IMR-90 (cell line): Measurements from ENCODE around the gene SPATA2. TPM values are rescaled to one million over a fixed set of nuclear protein-coding genes. Genes with fewer than 3 reads are reported as not detected.

Experiments
- ATAC-seq: fragments of 200-7000 bp; cut with Tn5 transposase; 2 replicates; pipeline ENCODE4 v1.9.1; 2020; ENCODE audit warnings: low read depth, mild to moderate bottlenecking, moderate library complexity
- BruUV-seq: library from RNA; stranded (reverse); fragments of 400-500 nt; replicated peaks from 2 replicates; lab custom pipeline; 2021; lab: Mats Ljungman, UMichigan
- CTCF ChIA-PET: fragments of 300-600 bp; formaldehyde crosslinking; extraction: SDS; loops from one replicate; lab custom pipeline; 2021; ENCODE audit warnings: antibody characterized with exemption; lab: Yijun Ruan, JAX
- POLR2A ChIA-PET: fragments of 300-600 bp; sonication (Branson Sonifier 250); formaldehyde crosslinking; loops from one replicate; lab custom pipeline; 2022; ENCODE audit warnings: antibody characterized with exemption; ENCODE audit not compliant: unreplicated experiment; lab: Charles Lee
- DNase-seq: peaks from one replicate; pipeline ENCODE4 v3.0.0; 2013
- H2AFZ ChIP-seq: replicated peaks from 2 replicates; pipeline ENCODE3; 2013; ENCODE audit warnings: low read length, mild to moderate bottlenecking; ENCODE audit not compliant: poor library complexity
- H2AK5ac ChIP-seq: 2 replicates; pipeline ENCODE4 v1.6.1; 2013; ENCODE audit warnings: low read depth, low read length, inconsistent platforms
- H2AK9ac ChIP-seq: replicated peaks from 2 replicates; pipeline ENCODE3; 2013; ENCODE audit warnings: mild to moderate bottlenecking, low read depth, low read length, moderate library complexity; ENCODE audit not compliant: poor library complexity
- H2BK120ac ChIP-seq: 2 replicates; pipeline ENCODE4 v1.6.1; 2013; ENCODE audit warnings: low read depth, low read length, inconsistent platforms
- H2BK15ac ChIP-seq: 3 replicates; pipeline ENCODE4 v1.6.1; 2013; ENCODE audit warnings: low read depth, low read length, inconsistent platforms
- H2BK20ac ChIP-seq: 2 replicates; pipeline ENCODE4 v1.6.1; 2013; ENCODE audit warnings: low read depth, mild to moderate bottlenecking, inconsistent platforms, low read length, moderate library complexity
- H2BK5ac ChIP-seq: 2 replicates; pipeline ENCODE4 v1.6.1; 2013; ENCODE audit warnings: mild to moderate bottlenecking, low read depth, low read length, inconsistent platforms; ENCODE audit not compliant: poor library complexity, severe bottlenecking
- H3K14ac ChIP-seq: replicated peaks from 2 replicates; pipeline ENCODE4 v1.6.1; 2013; ENCODE audit warnings: low read depth, low read length, inconsistent platforms
- H3K18ac ChIP-seq: 2 replicates; pipeline ENCODE4 v1.6.1; 2013; ENCODE audit warnings: low read depth, low read length, control low read depth
- H3K23ac ChIP-seq: 2 replicates; pipeline ENCODE4 v1.6.1; 2013; ENCODE audit warnings: low read depth, low read length, inconsistent platforms
- H3K27ac ChIP-seq: 2 replicates; pipeline ENCODE4 v1.5.1; 2013; ENCODE audit warnings: mild to moderate bottlenecking, control low read depth, low read length; ENCODE audit not compliant: insufficient read depth
- H3K27me3 ChIP-seq: 2 replicates; pipeline ENCODE4 v1.6.1; 2013; ENCODE audit warnings: low read length; ENCODE audit not compliant: control insufficient read depth, insufficient read depth
- H3K36me3 ChIP-seq: 2 replicates; pipeline ENCODE4 v1.6.1; 2013; ENCODE audit warnings: low read length, mixed read lengths; ENCODE audit not compliant: control insufficient read depth, insufficient read depth
- H3K4ac ChIP-seq: 2 replicates; pipeline ENCODE4 v1.6.1; 2013; ENCODE audit warnings: low read depth, low read length, inconsistent platforms
- H3K4me1 ChIP-seq: 2 replicates; pipeline ENCODE4 v1.6.1; 2013; ENCODE audit warnings: low read length, mixed read lengths; ENCODE audit not compliant: control insufficient read depth, insufficient read depth
- H3K4me2 ChIP-seq: 2 replicates; pipeline ENCODE4 v1.6.1; 2013; ENCODE audit warnings: low read depth, mild to moderate bottlenecking, control low read depth, low read length, moderate library complexity
- H3K4me3 ChIP-seq: 2 replicates; pipeline ENCODE4 v1.5.1; 2013; ENCODE audit warnings: low read depth, mild to moderate bottlenecking, control low read depth, low read length, moderate library complexity; ENCODE audit not compliant: insufficient read depth
- H3K56ac ChIP-seq: 2 replicates; pipeline ENCODE4 v1.6.1; 2013; ENCODE audit warnings: low read length, inconsistent platforms; ENCODE audit not compliant: insufficient read depth; ENCODE audit errors: extremely low read depth
- H3K79me1 ChIP-seq, 2 experiments: 2 replicates each; pipeline ENCODE4 v1.6.1; 2013; ENCODE audit warnings: low read length in 2 of 2, inconsistent platforms in 1 of 2, low read depth in 1 of 2
- H3K9ac ChIP-seq: 2 replicates; pipeline ENCODE4 v1.6.1; 2013; ENCODE audit warnings: low read depth, low read length, control low read depth
- H3K9me1 ChIP-seq: 2 replicates; pipeline ENCODE4 v1.6.1; 2013; ENCODE audit warnings: low read length, inconsistent platforms; ENCODE audit not compliant: insufficient read depth
- H3K9me3 ChIP-seq: 2 replicates; pipeline ENCODE4 v1.6.1; 2013; ENCODE audit warnings: low read length; ENCODE audit not compliant: control insufficient read depth, insufficient read depth
- H4K20me1 ChIP-seq: 2 replicates; pipeline ENCODE4 v1.6.1; 2013; ENCODE audit warnings: low read length, inconsistent platforms; ENCODE audit not compliant: insufficient read depth
- H4K5ac ChIP-seq: 2 replicates; pipeline ENCODE4 v1.6.1; 2013; ENCODE audit warnings: mild to moderate bottlenecking, low read depth, low read length, control low read depth
- H4K8ac ChIP-seq, 2 experiments: 2 replicates each; pipeline ENCODE4 v1.6.1; 2013; ENCODE audit warnings: low read depth in 2 of 2, low read length in 2 of 2, control low read depth in 1 of 2, inconsistent platforms in 1 of 2
- H4K91ac ChIP-seq: 2 replicates; pipeline ENCODE4 v1.6.1; 2013; ENCODE audit warnings: low read depth, low read length, inconsistent platforms; ENCODE audit not compliant: insufficient read depth
- BHLHE40 ChIP-seq: fragments of 150-350 bp; IDR thresholded peaks from 2 replicates; pipeline ENCODE4 v1.6.1; 2016; ENCODE audit warnings: mild to moderate bottlenecking, low read depth, low read length
- CEBPB ChIP-seq: IDR thresholded peaks from 2 replicates; pipeline ENCODE4 v1.6.1; 2012; ENCODE audit warnings: low read depth, low read length, improper control_type of control experiment
- CHD1 ChIP-seq: IDR thresholded peaks from 2 replicates; pipeline ENCODE4 v1.6.1; 2012; ENCODE audit warnings: low read depth, low read length, improper control_type of control experiment
- CTCF ChIP-seq: conservative IDR thresholded peaks from 2 replicates; pipeline ENCODE4 v1.5.1; 2012; ENCODE audit warnings: mild to moderate bottlenecking, low read depth, low read length, improper control_type of control experiment
- FOS ChIP-seq: fragments of 150-350 bp; IDR thresholded peaks from 2 replicates; pipeline ENCODE4 v1.6.1; 2016; ENCODE audit warnings: low read depth, low read length
- MAFK ChIP-seq: IDR thresholded peaks from 2 replicates; pipeline ENCODE4 v1.6.1; 2012; ENCODE audit warnings: low read depth, low read length, improper control_type of control experiment
- MAZ ChIP-seq: IDR thresholded peaks from 2 replicates; pipeline ENCODE4 v1.6.1; 2012; ENCODE audit warnings: low read depth, mild to moderate bottlenecking, low read length, improper control_type of control experiment, moderate library complexity, borderline replicate concordance
- MXI1 ChIP-seq: IDR thresholded peaks from 2 replicates; pipeline ENCODE4 v1.6.1; 2012; ENCODE audit warnings: low read depth, mild to moderate bottlenecking, low read length, moderate library complexity, borderline replicate concordance
- NFE2L2 ChIP-seq: fragments of 150-350 bp; IDR thresholded peaks from 2 replicates; pipeline ENCODE4 v1.6.1; 2016; ENCODE audit warnings: low read depth, mild to moderate bottlenecking, low read length
- POLR2A ChIP-seq: IDR thresholded peaks from 2 replicates; pipeline ENCODE4 v1.6.1; 2012; ENCODE audit warnings: mild to moderate bottlenecking, low read depth, low read length
- RAD21 ChIP-seq: IDR thresholded peaks from 2 replicates; pipeline ENCODE4 v1.6.1; 2012; ENCODE audit warnings: low read length, improper control_type of control experiment
- RCOR1 ChIP-seq: IDR thresholded peaks from 2 replicates; pipeline ENCODE4 v1.6.1; 2012; ENCODE audit warnings: mild to moderate bottlenecking, low read length, improper control_type of control experiment; ENCODE audit not compliant: insufficient replicate concordance
- RFX5 ChIP-seq: IDR thresholded peaks from 2 replicates; pipeline ENCODE4 v1.8.0; 2012; ENCODE audit warnings: low read depth, mild to moderate bottlenecking, low read length, moderate library complexity
- SMC3 ChIP-seq: fragments of 150-350 bp; IDR thresholded peaks from 2 replicates; pipeline ENCODE4 v1.6.1; 2016; ENCODE audit warnings: low read depth, mild to moderate bottlenecking, antibody characterized with exemption, low read length, moderate library complexity
- USF2 ChIP-seq: fragments of 150-350 bp; IDR thresholded peaks from 2 replicates; pipeline ENCODE4 v1.6.1; 2017; ENCODE audit warnings: mild to moderate bottlenecking, antibody characterized with exemption, low read length, low read depth
- WGBS, 2 experiments: methylation state at CpG; one replicate each; pipeline versions ENCODE4 v1.1.5 to v1.1.7; 2013; ENCODE audit warnings: missing lambda C conversion rate in 2 of 2; ENCODE audit not compliant: insufficient read length in 1 of 2; ENCODE audit errors: extremely low coverage in 2 of 2; 5-methylcytosine and 5-hydroxymethylcytosine counted together
- dilution Hi-C: fragments of 300-500 bp; cut with HindIII; formaldehyde crosslinking; loops from one replicate; pipeline ENCODE4 v1.14.3; 2018; ENCODE audit warnings: low sequenced_read_pairs; ENCODE audit not compliant: unreplicated experiment
- in situ Hi-C: fragments of 300-500 bp; cut with MboI; formaldehyde crosslinking; loops from 3 replicates; pipeline ENCODE4 v1.14.3; 2019; ENCODE audit warnings: low sequenced_read_pairs, inconsistent platforms, mixed read lengths
- intact Hi-C: fragments of 100-400 bp; cut with micrococcal nuclease; formaldehyde crosslinking; loops from 2 replicates; pipeline ENCODE4 v1.10.0; 2022
- polyA plus RNA-seq, 3 experiments: library from polyadenylated mRNA; depleted of rRNA; stranded (reverse); fragments of >200 nt; gene quantifications; 2 replicates each; pipeline ENCODE4 v1.2.3, GENCODE V29; 2012; ENCODE audit warnings: low replicate concordance in 1 of 3
- total RNA-seq: library from RNA; depleted of rRNA; stranded (reverse); fragments of >200 nt; gene quantifications from 2 replicates; pipeline ENCODE4 v1.2.3, GENCODE V29; 2012
- TF ChIP-seq, protein P1 (sequence below): fragments of 150-350 bp; IDR thresholded peaks from 2 replicates; pipeline ENCODE4 v1.6.1; 2016; ENCODE audit warnings: low read depth, mild to moderate bottlenecking, low read length, moderate library complexity, borderline replicate concordance

SPATA2 gene
- total and polyA plus RNA-seq, 2 of the 4 experiments (the other 2 are of a cell fraction): 1.3 to 4.5 TPM

GRCh38 chr20:49889935-49890333, 25.4 kb downstream of the SPATA2 start:
- H2AK5ac ChIP-seq: no peak overlapping the region
- H3K27ac ChIP-seq: no peak overlapping the region
- no peak overlapping the region for H3K9ac ChIP-seq
- H3K9me3 ChIP-seq: no peaks in the 10 kb centered on the region
- TF ChIP-seq BHLHE40 (no peak), MAFK (no peak), CTCF (no peak), USF2 (no peak), RFX5 (no peak), CHD1 (no peak), SMC3 (no peak), FOS (no peak), MAZ (no peak), CEBPB (no peak), RCOR1 (no peak), MXI1 (no peak), POLR2A (no peak), RAD21 (no peak), NFE2L2 (no peak)
- TF ChIP-seq, protein P1, sequence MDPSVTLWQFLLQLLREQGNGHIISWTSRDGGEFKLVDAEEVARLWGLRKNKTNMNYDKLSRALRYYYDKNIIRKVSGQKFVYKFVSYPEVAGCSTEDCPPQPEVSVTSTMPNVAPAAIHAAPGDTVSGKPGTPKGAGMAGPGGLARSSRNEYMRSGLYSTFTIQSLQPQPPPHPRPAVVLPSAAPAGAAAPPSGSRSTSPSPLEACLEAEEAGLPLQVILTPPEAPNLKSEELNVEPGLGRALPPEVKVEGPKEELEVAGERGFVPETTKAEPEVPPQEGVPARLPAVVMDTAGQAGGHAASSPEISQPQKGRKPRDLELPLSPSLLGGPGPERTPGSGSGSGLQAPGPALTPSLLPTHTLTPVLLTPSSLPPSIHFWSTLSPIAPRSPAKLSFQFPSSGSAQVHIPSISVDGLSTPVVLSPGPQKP: no peak
- H2BK20ac ChIP-seq: no peak overlapping the region
- H2BK15ac ChIP-seq: no peak overlapping the region
- H3K4me1 ChIP-seq: peaks cover 29% of the 10 kb centered on the region
- no peak overlapping the region for H4K91ac ChIP-seq
- no peak overlapping the region for H3K14ac ChIP-seq
- H3K36me3 ChIP-seq: peaks cover 10% of the 10 kb centered on the region; the same call in 1 of the 2 replicates
- H2AFZ ChIP-seq: no peak overlapping the region
- intact Hi-C loops (no loop called here), in situ Hi-C loops (no loop called here), dilution Hi-C loops (no loop called here)
- H4K8ac ChIP-seq: no peak overlapping the region
- H4K5ac ChIP-seq: no peak overlapping the region
- DNase-seq (no peak), ATAC-seq (no peak)
- no peaks in the 10 kb centered on the region; a peak in 1 of 4 replicates for H3K79me1 ChIP-seq
- no peaks in the 10 kb centered on the region for H3K9me1 ChIP-seq
- H2BK120ac ChIP-seq: no peak overlapping the region
- H3K4ac ChIP-seq: no peak overlapping the region
- H2AK9ac ChIP-seq: no peak overlapping the region
- H3K4me2 ChIP-seq: no peak overlapping the region
- H3K56ac ChIP-seq: no peak overlapping the region
- H3K27me3 ChIP-seq: no peaks in the 10 kb centered on the region
- ChIA-PET POLR2A (no interaction called here), CTCF (interaction anchor here (0.6 kb wide), 1 partner anchor 286 kb away, joined by 4 read pairs; no protein-coding TSS in a partner anchor)
- no TSS peak for BruUV-seq
- 60% methylated on average over 1 of the region's 9 CpGs; no CpG with 5 or more reads in 1 of the 2 experiments for WGBS, 2 experiments
- H2BK5ac ChIP-seq: no peak overlapping the region
- 0 out of 2 replicates have a peak, but pooled peaks cover 9% of the 10 kb centered on the region for H4K20me1 ChIP-seq
- H3K18ac ChIP-seq: no peak overlapping the region
- H3K23ac ChIP-seq: no peak overlapping the region
- H3K4me3 ChIP-seq: no peak overlapping the region
